ENCODE data around the gene AKAP6.

AKAP6 gene

GRCh38 chr14:32474478-32475195, 145.5 kb downstream of the AKAP6 start:
- no peak overlapping the region for H3K4me3 ChIP-seq (ENCODE audit: low read depth, low read length)
- TF ChIP-seq CTCF (IDR thresholded peaks at IDR 0.05; ENCODE audit: borderline replicate concordance, insufficient read depth, low read depth, low read length), result no peak

GRCh38 chr14:32476532-32476931, 147.4 kb downstream of the AKAP6 start:
- TF ChIP-seq CTCF (IDR thresholded peaks at IDR 0.05; ENCODE audit: borderline replicate concordance, insufficient read depth, low read depth, low read length), result no peak

GRCh38 chr14:32477396-32477795, 148.3 kb downstream of the AKAP6 start:
- no peak for TF ChIP-seq CTCF (IDR thresholded peaks at IDR 0.05; ENCODE audit: borderline replicate concordance, insufficient read depth, low read depth, low read length)
- no peak overlapping the region for H3K4me3 ChIP-seq (ENCODE audit: low read depth, low read length)

More at GRCh38 chr14:32476532-32476931, 147.4 kb downstream of the AKAP6 start:
- H3K4me3 ChIP-seq (ENCODE audit: low read depth, low read length), result no peak overlapping the region

GRCh38 chr14:32478050-32478449, 149.0 kb downstream of the AKAP6 start:
- H3K4me3 ChIP-seq (ENCODE audit: low read depth, low read length), result no peak overlapping the region

GRCh38 chr14:32480337-32480736, 151.2 kb downstream of the AKAP6 start:
- no peak for TF ChIP-seq CTCF (IDR thresholded peaks at IDR 0.05; ENCODE audit: borderline replicate concordance, insufficient read depth, low read depth, low read length)
- H3K4me3 ChIP-seq (ENCODE audit: low read depth, low read length), result no peak overlapping the region

More at GRCh38 chr14:32478050-32478449, 149.0 kb downstream of the AKAP6 start:
- TF ChIP-seq CTCF (IDR thresholded peaks at IDR 0.05; ENCODE audit: borderline replicate concordance, insufficient read depth, low read depth, low read length), result no peak

GRCh38 chr14:32481707-32482106, 152.6 kb downstream of the AKAP6 start:
- no peak overlapping the region for H3K4me3 ChIP-seq (ENCODE audit: low read depth, low read length)
- TF ChIP-seq CTCF (IDR thresholded peaks at IDR 0.05; ENCODE audit: borderline replicate concordance, insufficient read depth, low read depth, low read length), result no peak

- H3K4me3 ChIP-seq (ENCODE audit: low read depth, low read length), result no peak overlapping the region
- TF ChIP-seq CTCF (IDR thresholded peaks at IDR 0.05; ENCODE audit: borderline replicate concordance, insufficient read depth, low read depth, low read length), result no peak
Observed at GRCh38 chr14:32491416-32492016, 162.4 kb downstream of the AKAP6 start.

All from GM12875 (cell line).